GM12864 (cell line): ENCODE measurements around the gene VPS13D.

Experiments used
- DNase-seq: peaks from one replicate; pipeline ENCODE4 v3.0.0-alpha.2; 2011; ENCODE audit warnings: low read depth
- H3K4me3 ChIP-seq: 2 replicates; pipeline ENCODE4 v1.5.1; 2011; ENCODE audit warnings: mild to moderate bottlenecking, low read depth, low read length, control low read depth
- TF ChIP-seq, protein P1 (sequence below): IDR thresholded peaks from 2 replicates; pipeline ENCODE4 v1.5.1; 2011; ENCODE audit warnings: low read depth, mild to moderate bottlenecking, moderate library complexity, low read length, control low read depth, inconsistent platforms; ENCODE audit errors: missing control alignments

VPS13D gene

DNA sequence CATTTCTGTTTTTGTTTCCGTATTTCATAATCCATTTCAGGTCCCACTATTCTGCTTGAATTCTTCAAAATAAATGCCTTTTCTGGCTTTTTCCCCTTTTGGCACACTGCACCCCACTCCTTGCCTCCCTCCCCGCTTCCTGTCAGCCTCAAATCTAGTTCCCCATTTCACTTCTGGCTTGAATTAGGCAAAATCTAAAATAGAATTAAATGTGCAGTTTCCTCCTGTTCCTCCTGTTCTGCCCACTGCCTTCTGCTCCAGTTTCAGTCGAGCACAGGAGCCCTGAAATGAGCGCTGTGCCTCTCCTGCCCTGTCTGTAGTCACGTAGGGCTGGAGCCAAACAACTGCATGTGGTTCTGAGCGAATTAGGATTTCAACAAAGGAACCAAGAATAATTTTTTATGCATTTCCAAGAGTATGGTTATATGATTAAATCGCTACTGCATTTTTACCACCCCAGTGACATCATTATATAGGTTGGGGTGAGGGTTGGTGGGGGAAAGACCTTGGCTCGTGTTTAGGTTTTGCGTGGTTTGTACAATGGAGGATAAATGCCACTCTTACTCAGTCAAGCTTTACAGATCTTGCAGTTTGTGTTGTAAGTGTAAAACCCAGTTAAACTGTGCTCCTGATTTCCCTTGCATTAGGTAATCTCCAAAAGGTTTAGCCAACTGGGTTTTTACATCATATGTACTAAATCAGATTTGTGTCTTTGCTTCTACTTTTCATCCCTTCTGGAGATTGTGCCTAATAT, 114.9 kb downstream of the VPS13D start:
- TF ChIP-seq, protein P1, sequence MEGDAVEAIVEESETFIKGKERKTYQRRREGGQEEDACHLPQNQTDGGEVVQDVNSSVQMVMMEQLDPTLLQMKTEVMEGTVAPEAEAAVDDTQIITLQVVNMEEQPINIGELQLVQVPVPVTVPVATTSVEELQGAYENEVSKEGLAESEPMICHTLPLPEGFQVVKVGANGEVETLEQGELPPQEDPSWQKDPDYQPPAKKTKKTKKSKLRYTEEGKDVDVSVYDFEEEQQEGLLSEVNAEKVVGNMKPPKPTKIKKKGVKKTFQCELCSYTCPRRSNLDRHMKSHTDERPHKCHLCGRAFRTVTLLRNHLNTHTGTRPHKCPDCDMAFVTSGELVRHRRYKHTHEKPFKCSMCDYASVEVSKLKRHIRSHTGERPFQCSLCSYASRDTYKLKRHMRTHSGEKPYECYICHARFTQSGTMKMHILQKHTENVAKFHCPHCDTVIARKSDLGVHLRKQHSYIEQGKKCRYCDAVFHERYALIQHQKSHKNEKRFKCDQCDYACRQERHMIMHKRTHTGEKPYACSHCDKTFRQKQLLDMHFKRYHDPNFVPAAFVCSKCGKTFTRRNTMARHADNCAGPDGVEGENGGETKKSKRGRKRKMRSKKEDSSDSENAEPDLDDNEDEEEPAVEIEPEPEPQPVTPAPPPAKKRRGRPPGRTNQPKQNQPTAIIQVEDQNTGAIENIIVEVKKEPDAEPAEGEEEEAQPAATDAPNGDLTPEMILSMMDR = no peak
- H3K4me3 ChIP-seq = no peak overlapping the region; the same call in 1 of the 2 replicates
- DNase-seq = no peak

DNA sequence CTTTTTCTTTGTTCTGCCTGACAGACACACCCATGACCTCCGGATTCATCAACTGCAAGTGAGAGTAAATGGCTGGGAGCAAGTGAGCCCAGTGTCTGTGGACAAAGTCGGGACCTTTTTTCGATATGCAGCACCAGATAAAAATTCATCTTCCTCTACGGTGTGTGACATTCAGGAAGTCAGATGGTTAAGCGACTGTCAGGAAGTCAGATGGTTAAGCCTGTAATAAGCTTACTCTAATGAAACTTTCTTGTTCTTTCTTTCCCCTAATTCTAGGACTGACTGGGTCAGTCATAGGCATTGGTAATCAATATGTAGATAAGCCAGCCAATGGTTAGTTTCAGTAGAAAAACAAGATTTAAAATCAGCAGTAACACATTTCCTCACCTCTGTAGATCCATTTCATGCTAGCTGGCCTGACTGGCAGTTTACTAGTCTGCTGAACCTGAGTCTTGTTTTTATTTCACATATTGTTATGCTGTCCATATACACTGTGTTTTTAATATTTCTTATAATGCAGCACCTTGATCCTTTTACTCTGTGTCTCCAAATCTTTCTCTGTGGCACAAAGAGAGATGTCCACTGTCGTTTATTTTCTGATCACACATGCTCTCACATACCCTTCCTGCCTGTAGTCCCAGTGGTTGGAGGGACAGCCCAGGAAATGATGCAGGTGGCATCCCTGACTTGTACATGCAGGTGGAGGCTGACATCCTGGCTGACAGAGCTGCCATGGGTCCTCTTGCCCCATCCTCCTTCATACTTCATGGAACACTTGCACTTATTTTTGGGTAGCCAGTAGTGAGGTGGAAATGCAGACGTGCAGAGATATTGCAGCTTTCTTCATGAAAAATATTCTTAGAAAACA, 115.8 kb downstream of the VPS13D start:
- TF ChIP-seq, protein P1 = no peak
- no peak for DNase-seq
- no peak overlapping the region; the same call in 1 of the 2 replicates for H3K4me3 ChIP-seq

DNA sequence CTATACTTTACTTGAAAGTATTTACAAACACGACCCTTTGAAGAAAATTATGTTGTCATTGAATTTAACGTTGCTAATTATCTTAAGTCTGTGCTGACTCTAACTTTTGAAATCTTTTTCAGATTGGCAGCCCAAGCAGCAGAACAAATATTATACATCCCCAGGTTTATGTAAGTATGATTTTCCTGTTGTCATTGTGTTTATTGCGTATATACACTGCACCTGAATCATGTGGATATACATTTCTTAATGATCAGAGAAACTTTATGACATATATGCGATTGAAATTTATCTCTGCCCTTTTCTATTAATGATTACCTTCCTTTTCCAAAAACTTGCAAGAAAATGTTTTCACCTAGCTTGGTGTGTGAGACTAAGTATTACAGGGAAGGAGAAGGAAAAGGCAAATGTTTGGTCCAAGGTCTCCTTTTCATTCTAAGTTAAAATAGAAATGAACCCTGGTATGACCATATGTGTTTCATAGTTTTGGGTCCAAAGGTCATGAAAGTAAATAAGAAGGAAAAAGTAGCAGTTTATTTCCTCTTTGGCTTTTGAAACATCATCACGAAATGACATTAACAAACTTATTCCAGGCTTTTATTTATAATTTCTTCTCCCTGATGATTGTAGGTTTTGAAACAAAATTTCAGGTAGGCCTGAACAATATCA, 116.8 kb downstream of the VPS13D start:
- H3K4me3 ChIP-seq = no peak overlapping the region
- no peak for DNase-seq
- TF ChIP-seq, protein P1 = no peak

DNA sequence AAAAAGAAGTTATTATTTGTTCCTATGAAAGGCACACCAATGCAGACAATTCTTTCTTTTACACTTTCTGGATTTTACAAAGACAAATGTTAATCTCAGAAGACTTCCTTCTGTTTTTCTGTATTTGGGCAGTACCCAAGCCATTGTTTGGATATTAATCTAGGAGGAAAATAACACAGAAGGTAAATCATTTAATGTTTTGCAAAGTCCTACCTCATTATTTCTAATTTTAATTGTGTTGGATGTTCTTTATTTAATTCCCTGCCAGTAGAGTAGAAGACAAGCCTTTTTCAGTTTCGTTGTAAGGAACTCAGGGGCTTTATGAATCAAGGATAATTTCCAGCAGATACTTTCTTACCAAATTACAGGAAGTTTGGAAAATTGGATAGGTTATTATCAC, 118.3 kb downstream of the VPS13D start:
- TF ChIP-seq, protein P1 = no peak
- no peak for DNase-seq
- H3K4me3 ChIP-seq = no peak overlapping the region

DNA sequence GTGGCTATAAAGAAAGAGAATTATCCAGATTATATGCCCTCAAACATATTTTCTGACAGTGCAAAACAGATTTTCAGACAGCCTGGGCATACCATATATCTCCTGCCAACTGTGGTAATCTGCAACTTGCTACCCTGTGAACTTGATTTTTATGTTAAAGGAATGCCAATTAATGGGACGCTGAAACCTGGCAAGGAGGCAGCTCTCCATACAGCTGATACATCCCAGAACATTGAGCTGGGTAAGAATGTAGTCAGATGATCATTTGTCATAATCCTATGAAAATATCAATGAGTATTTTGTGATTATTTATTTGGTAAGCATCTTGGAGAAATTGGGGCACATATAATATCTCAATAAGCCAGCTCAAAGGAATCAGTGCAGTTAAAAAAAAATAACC, 124.2 kb downstream of the VPS13D start:
- no peak overlapping the region for H3K4me3 ChIP-seq
- no peak for DNase-seq
- TF ChIP-seq, protein P1 = no peak

DNA sequence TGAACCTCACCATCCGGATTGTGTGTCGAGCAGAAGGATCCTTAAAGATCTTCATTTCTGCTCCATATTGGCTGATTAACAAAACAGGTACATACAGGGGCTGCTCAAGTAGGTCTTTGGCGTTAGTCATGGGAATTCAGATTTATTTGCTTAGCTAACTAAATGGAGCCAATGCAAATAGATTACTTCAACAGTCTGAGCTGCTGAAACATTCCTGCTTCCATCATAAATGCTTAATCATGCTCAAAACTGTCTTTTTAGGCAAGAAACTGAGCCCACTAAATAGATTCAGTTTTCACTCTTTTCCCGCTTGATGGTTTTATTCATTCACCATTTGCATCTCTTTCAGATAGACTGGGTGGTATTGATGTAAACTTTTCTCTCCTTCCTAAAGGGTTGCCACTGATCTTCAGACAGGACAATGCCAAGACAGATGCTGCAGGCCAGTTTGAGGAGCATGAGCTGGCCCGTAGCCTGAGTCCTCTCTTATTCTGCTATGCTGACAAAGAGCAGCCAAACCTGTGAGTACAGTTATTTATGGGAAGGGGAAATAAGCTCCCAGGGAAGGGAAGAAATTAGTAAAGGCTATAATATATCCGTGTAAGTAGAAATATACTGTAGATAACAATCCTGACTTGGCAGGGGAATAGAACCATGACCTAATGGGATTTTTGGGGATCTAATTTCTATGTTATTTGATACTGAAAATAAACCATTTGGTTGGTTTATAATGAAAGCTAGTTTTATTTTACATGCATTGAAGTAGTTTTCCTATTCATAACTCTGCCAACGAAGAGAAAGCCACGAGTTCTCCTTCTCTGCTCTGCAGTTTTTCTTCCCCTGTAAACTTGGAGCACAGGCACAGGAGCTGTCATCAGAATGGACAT, 126.4 kb downstream of the VPS13D start:
- H3K4me3 ChIP-seq = no peak overlapping the region
- no peak for DNase-seq
- TF ChIP-seq, protein P1 = no peak
